Upper lobe of left lung (tissue), 6 donors: ENCODE data around the gene ATP1B3. TPM values are rescaled to one million over a fixed set of nuclear protein-coding genes. Genes with fewer than 3 reads are reported as not detected.
"Not testable (repeated sequence)": the region's sequence is repeated elsewhere in the genome, so short reads cannot be mapped to it uniquely, and the experiment has no call there.

Experiments used
- ATAC-seq, 2 donors: fragments of 200-7000 bp; cut with Tn5 transposase; one replicate each; pipeline ENCODE4 v1.9.1; 2022; ENCODE audit warnings: mild to moderate bottlenecking in 2 of 2, moderate library complexity in 2 of 2; ENCODE audit not compliant: low FRiP score in 2 of 2
- DNase-seq, 2 donors: peaks; one replicate each; pipeline ENCODE4 v3.0.0-alpha.2; 2019 to 2020
- H3K27ac ChIP-seq, 4 donors: fragments of 200-600 bp; sonication (generic); one replicate each; pipeline ENCODE4 v1.5.1; 2016 to 2019
- H3K27me3 ChIP-seq, 4 donors: fragments of 200-600 bp; sonication (generic); one replicate each; pipeline ENCODE4 v1.5.1; 2017 to 2019
- H3K36me3 ChIP-seq, 4 donors: fragments of 200-600 bp; sonication (generic); one replicate each; pipeline ENCODE4 v1.5.1; 2016 to 2019
- H3K4me1 ChIP-seq, 4 donors: fragments of 200-600 bp; sonication (generic); one replicate each; pipeline ENCODE4 v1.5.1; 2018 to 2019
- H3K4me3 ChIP-seq, 4 donors: fragments of 200-600 bp; sonication (generic); one replicate each; pipeline ENCODE4 v1.5.1; 2017 to 2019; ENCODE audit warnings: mild to moderate bottlenecking in 2 of 4, moderate library complexity in 1 of 4
- H3K9me3 ChIP-seq, 4 donors: fragments of 200-600 bp; sonication (generic); one replicate each; pipeline ENCODE4 v1.5.1; 2018 to 2019
- CTCF ChIP-seq, 6 experiments: fragments of 450-650 bp in 4 of 6; fragments of 200-600 bp in 2 of 6; sonication (generic) in 2 of 6; IDR thresholded peaks; one replicate each; pipeline ENCODE4 v1.5.1; 2016 to 2019; ENCODE audit warnings: antibody characterized with exemption in 6 of 6
- EP300 ChIP-seq, 4 donors: sonication (generic); formaldehyde crosslinking; IDR thresholded peaks; one replicate each; pipeline ENCODE4 v1.5.1; 2017; ENCODE audit warnings: antibody characterized with exemption in 4 of 4, control low read depth in 2 of 4
- POLR2A ChIP-seq, 4 donors: fragments of 450-650 bp; IDR thresholded peaks; one replicate each; pipeline ENCODE4 v1.5.1; 2016 to 2017; ENCODE audit warnings: antibody characterized with exemption in 4 of 4, mild to moderate bottlenecking in 2 of 4
- POLR2AphosphoS5 ChIP-seq, 2 donors: sonication (generic); formaldehyde crosslinking; IDR thresholded peaks; one replicate each; pipeline ENCODE4 v1.5.1; 2017; ENCODE audit warnings: antibody characterized with exemption in 2 of 2
- WGBS, 2 donors: methylation state at CpG; one replicate each; pipeline ENCODE4 v1.1.5; 2017 to 2018; 5-methylcytosine and 5-hydroxymethylcytosine counted together
- total RNA-seq, 6 donors: library from RNA; depleted of rRNA in 4 of 6; stranded (reverse); fragments of >200 nt in 4 of 6; gene quantifications; one replicate each; pipeline versions ENCODE4 v1.1.0 to v1.2.1, GENCODE V29; 2016 to 2021
- donor health status: DM: no; HTN: no; CAD: no; lungs with moderate emphysema.
- donor health status: DM: no; HTN: yes; CAD: no; lungs with severe emphysema.

Gene ATP1B3
- total RNA-seq, 6 donors from 2014 or later = 68.8 to 309 (median 92.2) TPM

- DNase-seq (no peak), ATAC-seq (no peak)
- TF ChIP-seq POLR2AphosphoS5 (IDR thresholded peaks at IDR 0.05) = no peak
- TF ChIP-seq CTCF (IDR thresholded peaks at IDR 0.05) = no peak
- TF ChIP-seq POLR2A (IDR thresholded peaks at IDR 0.05) = no peak
- no peak for TF ChIP-seq EP300 (IDR thresholded peaks at IDR 0.05)
- WGBS, 2 donors = 23 to 25% methylated on average over 3 of the region's 3 CpGs
- Histone ChIP-seq H3K4me1 (peaks cover 18 to 48% (median 28%) of the 10 kb centered on the region in 4 donors), H3K27ac (peak overlapping the region; percentile 97 to 100 (median 98)), H3K36me3 (peaks cover 0 to 4% (median 0%) of the 10 kb centered on the region in 4 donors), H3K9me3 (no peaks in the 10 kb centered on the region), H3K4me3 (peak overlapping the region in 3 of 4 donors; percentile 90 to 95 (median 91)), H3K27me3 (no peaks in the 10 kb centered on the region)
Measured at GRCh38 chr3:141877911-141878310, 1.5 kb downstream of the ATP1B3 start.

GRCh38 chr3:141878326-141878725 is 1.9 kb downstream of the ATP1B3 start:
- H3K4me3 ChIP-seq = peak overlapping the region in 3 of 4 donors; percentile 90 to 95 (median 91)
- H3K27me3 ChIP-seq = no peaks in the 10 kb centered on the region
- no peak for ATAC-seq
- no peak for DNase-seq
- no peaks in the 10 kb centered on the region for H3K9me3 ChIP-seq
- TF ChIP-seq POLR2A (IDR thresholded peaks at IDR 0.05) = no peak
- TF ChIP-seq CTCF (IDR thresholded peaks at IDR 0.05) = no peak
- TF ChIP-seq POLR2AphosphoS5 (IDR thresholded peaks at IDR 0.05) = no peak
- TF ChIP-seq EP300 (IDR thresholded peaks at IDR 0.05) = no peak
- peak overlapping the region in 3 of 4 donors; percentile 97 to 100 (median 99) for H3K27ac ChIP-seq
- WGBS, 2 donors = 18 to 34% methylated on average over 1 of the region's 1 CpG
- peaks cover 18 to 48% (median 28%) of the 10 kb centered on the region in 4 donors for H3K4me1 ChIP-seq
- peaks cover 0 to 7% (median 0%) of the 10 kb centered on the region in 4 donors for H3K36me3 ChIP-seq

- H3K27ac ChIP-seq = peak overlapping the region in 1 of 4 donors; percentile 100
- no peak for ATAC-seq
- peaks cover 0 to 7% (median 0%) of the 10 kb centered on the region in 4 donors for H3K36me3 ChIP-seq
- H3K4me3 ChIP-seq = peak overlapping the region in 2 of 4 donors; percentile 90 to 95
- 63 to 79% methylated on average over 2 of the region's 2 CpGs for WGBS, 2 donors
- H3K4me1 ChIP-seq = peaks cover 18 to 48% (median 28%) of the 10 kb centered on the region in 4 donors
- H3K9me3 ChIP-seq = no peaks in the 10 kb centered on the region
- DNase-seq = no peak
- TF ChIP-seq EP300 (IDR thresholded peaks at IDR 0.05) (no peak), POLR2AphosphoS5 (IDR thresholded peaks at IDR 0.05) (no peak), POLR2A (IDR thresholded peaks at IDR 0.05) (no peak), CTCF (IDR thresholded peaks at IDR 0.05) (no peak)
- no peaks in the 10 kb centered on the region for H3K27me3 ChIP-seq
Measured at GRCh38 chr3:141878817-141879216, 2.4 kb downstream of the ATP1B3 start.

- 88 to 91% methylated on average over 4 of the region's 4 CpGs for WGBS, 2 donors
- no peak for TF ChIP-seq CTCF (IDR thresholded peaks at IDR 0.05)
- TF ChIP-seq EP300 (IDR thresholded peaks at IDR 0.05) = no peak
- TF ChIP-seq POLR2A (IDR thresholded peaks at IDR 0.05) = no peak
- no peak for TF ChIP-seq POLR2AphosphoS5 (IDR thresholded peaks at IDR 0.05)
- DNase-seq (no peak), ATAC-seq (no peak)
- Histone ChIP-seq H3K4me3 (no peak overlapping the region), H3K27me3 (no peaks in the 10 kb centered on the region), H3K9me3 (no peaks in the 10 kb centered on the region), H3K36me3 (peaks cover 0 to 7% (median 0%) of the 10 kb centered on the region in 4 donors), H3K4me1 (peaks cover 13 to 40% (median 23%) of the 10 kb centered on the region in 4 donors), H3K27ac (no peak overlapping the region)
Measured at GRCh38 chr3:141881702-141882101, 5.3 kb downstream of the ATP1B3 start.

- no peaks in the 10 kb centered on the region for H3K27me3 ChIP-seq
- DNase-seq (no peak), ATAC-seq (no peak)
- H3K4me3 ChIP-seq = no peak overlapping the region
- no peak overlapping the region for H3K27ac ChIP-seq
- WGBS, 2 donors = 79 to 85% methylated on average over 5 of the region's 5 CpGs
- TF ChIP-seq POLR2A (IDR thresholded peaks at IDR 0.05) (no peak), CTCF (IDR thresholded peaks at IDR 0.05) (no peak), POLR2AphosphoS5 (IDR thresholded peaks at IDR 0.05) (no peak), EP300 (IDR thresholded peaks at IDR 0.05) (no peak)
- peaks cover 0 to 4% (median under 1%) of the 10 kb centered on the region in 4 donors for H3K4me1 ChIP-seq
- peaks cover 0 to 7% (median 0%) of the 10 kb centered on the region in 4 donors for H3K36me3 ChIP-seq
- H3K9me3 ChIP-seq = no peaks in the 10 kb centered on the region
Measured at GRCh38 chr3:141887051-141887450, 10.6 kb downstream of the ATP1B3 start.

- H3K27ac ChIP-seq, H3K27me3 ChIP-seq, H3K4me3 ChIP-seq, H3K36me3 ChIP-seq, H3K9me3 ChIP-seq, ATAC-seq, H3K4me1 ChIP-seq, DNase-seq: not testable (repeated sequence)
- WGBS, 2 donors = 90 to 98% methylated on average over 3 of the region's 3 CpGs
Measured at GRCh38 chr3:141888548-141888947, 12.1 kb downstream of the ATP1B3 start.
